ENCODE data around the gene ZNF277.
A peak's percentile ranks its signal among the peaks of the same experiment; 100 is the strongest.

The ZNF277 gene

DNA sequence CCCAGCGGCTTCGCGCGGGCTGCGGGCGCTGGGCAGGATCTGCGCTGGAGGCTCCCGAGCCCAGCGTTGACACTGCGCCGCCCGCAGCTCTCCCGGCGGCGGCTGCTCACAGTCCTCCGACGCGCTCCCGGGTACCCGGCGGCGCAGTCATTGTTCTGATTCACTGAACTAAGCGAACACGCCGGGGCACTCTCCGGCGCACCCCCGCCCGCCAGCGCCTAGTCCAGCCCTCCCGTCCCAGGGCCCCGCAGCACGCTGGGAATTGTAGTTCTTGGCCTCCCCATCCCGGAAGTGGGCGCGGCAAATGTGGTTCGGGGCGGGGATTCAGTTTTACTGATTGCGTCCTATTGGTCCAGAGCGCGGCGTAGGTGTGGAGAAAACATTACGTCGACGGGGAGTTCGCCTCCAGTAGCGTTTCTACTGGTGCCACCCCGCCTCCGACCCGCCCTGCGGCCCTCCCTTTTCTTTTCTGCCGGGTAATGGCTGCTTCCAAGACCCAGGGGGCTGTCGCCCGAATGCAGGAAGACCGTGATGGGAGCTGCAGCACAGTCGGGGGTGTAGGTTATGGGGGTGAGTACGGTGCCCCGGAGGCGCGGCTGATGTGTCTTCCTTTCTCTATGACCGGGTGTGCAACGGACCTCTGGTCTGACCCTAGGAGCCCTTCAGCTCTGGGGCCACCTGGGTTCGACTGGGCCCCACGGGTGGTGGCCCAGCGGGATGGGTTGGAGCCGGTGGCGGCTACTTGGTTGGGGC lies at the start of gene ZNF277, which contains the start of gene DOCK4:
Gene ZNF277 (plus strand): TSS at position 458 of the 753 bp plus-strand sequence. CDS start 22 bp downstream, at position 480.
Gene DOCK4 (minus strand): TSS at position 162 of the 753 bp plus-strand sequence. CDS start 261 bp downstream, outside the sequence.
- Histone ChIP-seq H3K36me3 (ENCODE audit: insufficient read depth) (no peaks in the 10 kb centered on the region), H3K9ac (peak within 1 kb of the TSS; percentile 70), H3K4me1 (ENCODE audit: low read depth, poor library complexity, severe bottlenecking) (peaks cover 21% of the 10 kb centered on the region), H3K27me3 (ENCODE audit: insufficient read depth, low read depth) (no peaks in the 10 kb centered on the region), H3K79me2 (ENCODE audit: insufficient read depth, low read depth) (peaks cover 42% of the 10 kb centered on the region), H3K27ac (peak within 1 kb of the TSS; percentile 43), H3K4me3 (IDR thresholded peaks at IDR 0.05; ENCODE audit: insufficient read depth, low read depth, low read length) (peak within 1 kb of the TSS; percentile 56), H4K20me1 (ENCODE audit: insufficient read depth) (no peaks in the 10 kb centered on the region), H2AFZ (ENCODE audit: low read depth) (peak within 1 kb of the TSS; percentile 97), H3K4me2 (peak within 1 kb of the TSS; percentile 83)
- no peak for TF ChIP-seq CTCF (conservative IDR thresholded peaks at IDR 0.05; ENCODE audit: low read depth, low read length)

- Histone ChIP-seq H3K79me2 (ENCODE audit: insufficient read depth, low read depth) (no peaks in the 10 kb centered on the region), H3K27me3 (ENCODE audit: insufficient read depth, low read depth) (no peaks in the 10 kb centered on the region), H4K20me1 (ENCODE audit: insufficient read depth) (no peaks in the 10 kb centered on the region), H3K4me3 (IDR thresholded peaks at IDR 0.05; ENCODE audit: insufficient read depth, low read depth, low read length) (no peak overlapping the region), H3K27ac (no peak overlapping the region), H3K36me3 (ENCODE audit: insufficient read depth) (no peaks in the 10 kb centered on the region), H2AFZ (ENCODE audit: low read depth) (no peak overlapping the region), H3K9ac (no peak overlapping the region), H3K4me1 (ENCODE audit: low read depth, poor library complexity, severe bottlenecking) (peaks cover 10% of the 10 kb centered on the region), H3K4me2 (peak overlapping the region; percentile 1; the same call in 1 of the 2 replicates)
- no peak for TF ChIP-seq CTCF (conservative IDR thresholded peaks at IDR 0.05; ENCODE audit: low read depth, low read length)
These were observed 49.4 kb upstream of the ZNF277 start for GRCh38 chr7:112157072-112157471.

DNA sequence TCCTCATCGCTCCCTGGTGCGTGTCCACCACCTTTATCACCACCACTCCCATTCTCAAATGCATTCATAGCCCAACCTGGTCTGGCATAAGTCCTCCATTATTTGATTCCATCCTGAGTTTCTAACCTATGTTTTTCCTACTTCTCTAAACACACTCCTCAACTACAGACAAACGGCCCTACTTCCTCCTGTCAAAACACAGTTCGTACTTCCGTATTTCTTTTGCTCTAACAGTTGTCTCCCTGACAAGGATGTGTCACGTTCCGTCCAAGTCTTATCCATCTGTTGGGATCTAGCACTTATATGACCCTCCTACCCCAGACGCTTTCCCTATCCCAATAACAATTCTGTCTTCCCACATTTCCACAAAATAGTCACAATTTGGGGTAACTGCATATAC lies 47.1 kb upstream of the ZNF277 start:
- no peak overlapping the region for H3K9ac ChIP-seq
- no peaks in the 10 kb centered on the region for H4K20me1 ChIP-seq (ENCODE audit: insufficient read depth)
- no peaks in the 10 kb centered on the region for H3K36me3 ChIP-seq (ENCODE audit: insufficient read depth)
- H3K4me1 ChIP-seq (ENCODE audit: low read depth, poor library complexity, severe bottlenecking) = peaks cover 10% of the 10 kb centered on the region
- H3K27me3 ChIP-seq (ENCODE audit: insufficient read depth, low read depth) = no peaks in the 10 kb centered on the region
- no peak overlapping the region for H3K27ac ChIP-seq
- no peaks in the 10 kb centered on the region for H3K79me2 ChIP-seq (ENCODE audit: insufficient read depth, low read depth)
- H3K4me3 ChIP-seq (IDR thresholded peaks at IDR 0.05; ENCODE audit: insufficient read depth, low read depth, low read length) = no peak overlapping the region
- no peak overlapping the region for H3K4me2 ChIP-seq
- H2AFZ ChIP-seq (ENCODE audit: low read depth) = no peak overlapping the region
- no peak for TF ChIP-seq CTCF (conservative IDR thresholded peaks at IDR 0.05; ENCODE audit: low read depth, low read length)

- Histone ChIP-seq H3K4me1 (ENCODE audit: low read depth, poor library complexity, severe bottlenecking) (peaks cover 10% of the 10 kb centered on the region), H4K20me1 (ENCODE audit: insufficient read depth) (no peaks in the 10 kb centered on the region), H3K36me3 (ENCODE audit: insufficient read depth) (no peaks in the 10 kb centered on the region), H3K27me3 (ENCODE audit: insufficient read depth, low read depth) (no peaks in the 10 kb centered on the region), H3K4me2 (no peak overlapping the region), H3K27ac (no peak overlapping the region), H3K9ac (no peak overlapping the region), H2AFZ (ENCODE audit: low read depth) (no peak overlapping the region), H3K79me2 (ENCODE audit: insufficient read depth, low read depth) (no peaks in the 10 kb centered on the region), H3K4me3 (IDR thresholded peaks at IDR 0.05; ENCODE audit: insufficient read depth, low read depth, low read length) (no peak overlapping the region)
- no peak for TF ChIP-seq CTCF (conservative IDR thresholded peaks at IDR 0.05; ENCODE audit: low read depth, low read length)
These were observed 46.2 kb upstream of the ZNF277 start for GRCh38 chr7:112160130-112160770.

Data from KMS-11 (cell line).